NCI-H460 (cell line): ENCODE results near the gene FCN3. TPM values are rescaled to one million over a fixed set of nuclear protein-coding genes. Genes with fewer than 3 reads are reported as not detected.

ENCODE experiments used
- small RNA-seq, 2 experiments: library from RNA; depleted of rRNA; stranded (forward); fragments of <200 nt; gene quantifications; one replicate each; pipeline ENCODE3, GENCODE V24; 2014
- total RNA-seq: library from RNA; depleted of rRNA; stranded (reverse); fragments of >200 nt; shearing (Covaris generic); gene quantifications from 2 replicates; pipeline ENCODE4 v1.2.3, GENCODE V29; 2014; rRNA removed

Gene FCN3
- total RNA-seq, 1 experiment from 2014 or later, result not detected

Small RNA genes lying within 50 kb of the gene (small RNA-seq; reads per million reads assigned to genes)
- gene RNU6-48P, result 0 reads per million in 2 experiments

Other genes with a start within 250 kb of the FCN3 start
- 16.6 and 20.1 TPM in 2 replicates for gene SLC9A1, start 219.7 kb downstream of the FCN3 start, total RNA-seq
- gene WDTC1, start 140.2 kb downstream of the FCN3 start, total RNA-seq, result 10.3 and 11.2 TPM in 2 replicates
- 17.2 and 19.2 TPM in 2 replicates for gene TMEM222, start 52.7 kb downstream of the FCN3 start, total RNA-seq
- 0.37 TPM in 1 of 2 replicates, not detected in the other for gene SYTL1, start 32.8 kb downstream of the FCN3 start, total RNA-seq
- 2.7 and 4.4 TPM in 2 replicates for gene MAP3K6, start 7.9 kb downstream of the FCN3 start, total RNA-seq
- gene CD164L2, start 8.5 kb upstream of the FCN3 start, total RNA-seq, result not detected in 2 replicates
- gene GPR3, start 17.8 kb upstream of the FCN3 start, total RNA-seq, result 1.0 and 1.1 TPM in 2 replicates
- gene WASF2, start 115.3 kb upstream of the FCN3 start, total RNA-seq, result 17.7 and 20.0 TPM in 2 replicates
- 1.5 and 1.7 TPM in 2 replicates for gene AHDC1, start 229.3 kb upstream of the FCN3 start, total RNA-seq